AML-193 (cell line): Measurements from ENCODE around the gene CD6.

Experiments used
- DNase-seq, 2 experiments: peaks; one replicate each; lab custom pipeline; 2025; lab: John Stamatoyannopoulos, UW

Gene CD6

DNA sequence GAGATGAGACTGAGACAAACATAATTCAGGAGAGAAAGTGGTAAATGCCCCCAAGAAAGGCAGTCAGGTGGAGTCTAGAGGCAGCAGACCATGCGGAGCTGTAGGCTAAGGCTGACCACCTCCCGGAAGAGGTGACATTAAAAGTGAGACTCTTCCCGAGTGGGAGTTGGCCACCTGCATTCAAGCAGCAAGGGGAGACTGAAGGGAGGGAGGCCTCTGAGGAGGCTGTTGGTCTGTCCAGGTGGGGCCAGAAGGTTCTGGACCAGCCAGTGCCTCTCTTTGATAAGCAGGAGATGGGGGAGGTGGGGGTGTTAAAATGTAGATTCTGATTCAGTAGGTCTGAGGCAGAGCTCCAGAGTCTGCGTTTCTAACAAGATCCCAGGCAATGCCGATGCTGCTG lies 37.5 kb downstream of the CD6 start:
- DNase-seq: no peak

DNA sequence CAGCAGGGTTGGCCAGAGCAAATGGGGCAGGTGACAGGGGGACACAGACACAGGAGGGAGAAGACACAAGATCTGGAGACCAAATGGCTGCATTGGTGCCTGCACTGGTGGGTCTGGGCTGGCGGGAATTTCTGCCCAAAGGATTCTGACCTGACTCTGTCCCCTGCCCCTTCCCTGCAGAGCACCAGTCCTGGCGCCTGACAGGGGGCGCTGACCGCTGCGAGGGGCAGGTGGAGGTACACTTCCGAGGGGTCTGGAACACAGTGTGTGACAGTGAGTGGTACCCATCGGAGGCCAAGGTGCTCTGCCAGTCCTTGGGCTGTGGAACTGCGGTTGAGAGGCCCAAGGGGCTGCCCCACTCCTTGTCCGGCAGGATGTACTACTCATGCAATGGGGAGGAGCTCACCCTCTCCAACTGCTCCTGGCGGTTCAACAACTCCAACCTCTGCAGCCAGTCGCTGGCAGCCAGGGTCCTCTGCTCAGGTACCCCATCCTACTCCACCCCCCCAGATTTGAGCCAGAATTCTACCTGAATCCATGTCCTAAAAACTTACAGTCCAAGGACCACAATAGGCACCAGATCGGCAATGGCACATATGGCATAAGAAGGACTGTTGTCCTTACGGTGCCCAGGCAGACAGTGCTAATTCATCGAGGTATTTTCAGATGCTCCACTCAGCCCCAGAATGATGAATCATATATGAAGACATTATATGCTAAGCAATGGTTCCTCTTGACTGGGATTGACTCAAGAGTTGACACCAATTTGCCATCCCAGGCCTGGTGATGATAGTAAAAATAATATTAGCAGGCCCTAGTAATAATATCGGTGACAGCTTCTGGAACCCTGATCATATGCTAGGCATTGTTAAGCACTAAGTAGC lies 38.2 kb downstream of the CD6 start:
- no peak for DNase-seq

DNA sequence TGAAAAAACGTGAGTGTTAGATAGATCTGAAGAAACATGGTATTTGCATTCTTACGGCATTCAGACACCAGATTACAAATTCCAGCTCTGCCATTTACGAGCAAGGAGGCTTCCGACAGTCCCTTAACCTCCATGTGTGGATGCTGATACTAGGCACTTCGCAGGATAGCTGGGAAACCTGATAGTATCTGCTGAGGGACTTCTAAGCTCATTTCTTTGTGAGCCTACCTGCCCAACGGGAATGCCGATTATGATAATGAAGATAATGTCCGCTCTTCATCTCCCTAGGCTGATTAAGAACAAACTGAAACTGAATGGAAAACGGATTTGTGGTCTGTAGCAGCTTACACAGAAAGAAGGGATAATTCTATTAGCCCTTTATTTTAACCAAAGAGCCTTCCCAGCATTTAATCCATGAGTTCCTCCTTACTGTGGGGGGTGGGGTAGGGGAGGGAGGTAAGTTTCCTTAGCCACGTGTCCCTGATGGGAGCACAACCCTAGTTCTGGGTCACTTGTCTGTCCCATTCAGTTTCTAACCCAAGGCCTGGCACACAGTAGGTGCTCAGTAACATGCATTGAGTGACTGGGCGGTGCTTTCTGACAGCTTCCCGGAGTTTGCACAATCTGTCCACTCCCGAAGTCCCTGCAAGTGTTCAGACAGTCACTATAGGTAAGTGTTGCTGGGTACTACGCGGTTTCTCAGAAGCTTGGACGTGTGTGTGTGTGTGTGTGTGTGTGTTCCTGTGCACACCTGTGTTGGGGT lies 39.2 kb downstream of the CD6 start:
- no peak for DNase-seq

DNA sequence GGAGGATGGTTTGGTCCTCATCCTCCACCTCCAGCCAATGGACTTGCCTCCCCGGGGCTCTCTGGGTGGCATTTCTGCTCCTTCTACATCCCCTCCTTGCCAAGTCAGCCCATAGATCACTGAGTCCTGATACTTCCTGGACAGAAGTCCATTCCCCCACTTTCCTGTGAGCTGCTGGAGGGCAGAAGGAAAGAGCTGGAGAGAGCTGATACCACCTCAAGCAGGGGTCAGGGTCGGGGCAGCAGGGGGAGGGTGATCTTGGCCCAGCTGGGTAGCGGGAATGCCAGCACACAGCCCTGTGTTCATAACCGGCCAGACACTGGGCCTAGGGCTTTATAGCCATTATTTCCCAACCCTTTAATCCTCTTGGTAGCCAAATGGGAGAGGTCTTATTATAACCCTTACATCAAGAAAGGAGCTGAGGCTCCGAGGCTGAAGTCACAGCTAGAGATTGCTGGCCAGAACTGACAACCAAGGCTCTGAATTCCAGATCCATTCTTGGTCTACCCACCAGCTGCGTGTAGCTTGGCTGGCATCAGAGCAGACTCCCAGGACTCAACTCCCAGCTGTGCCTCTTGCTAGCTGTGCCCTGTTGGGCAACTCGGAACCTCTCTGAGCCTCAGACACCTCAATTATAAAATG lies 39.9 kb downstream of the CD6 start:
- DNase-seq: no peak

DNA sequence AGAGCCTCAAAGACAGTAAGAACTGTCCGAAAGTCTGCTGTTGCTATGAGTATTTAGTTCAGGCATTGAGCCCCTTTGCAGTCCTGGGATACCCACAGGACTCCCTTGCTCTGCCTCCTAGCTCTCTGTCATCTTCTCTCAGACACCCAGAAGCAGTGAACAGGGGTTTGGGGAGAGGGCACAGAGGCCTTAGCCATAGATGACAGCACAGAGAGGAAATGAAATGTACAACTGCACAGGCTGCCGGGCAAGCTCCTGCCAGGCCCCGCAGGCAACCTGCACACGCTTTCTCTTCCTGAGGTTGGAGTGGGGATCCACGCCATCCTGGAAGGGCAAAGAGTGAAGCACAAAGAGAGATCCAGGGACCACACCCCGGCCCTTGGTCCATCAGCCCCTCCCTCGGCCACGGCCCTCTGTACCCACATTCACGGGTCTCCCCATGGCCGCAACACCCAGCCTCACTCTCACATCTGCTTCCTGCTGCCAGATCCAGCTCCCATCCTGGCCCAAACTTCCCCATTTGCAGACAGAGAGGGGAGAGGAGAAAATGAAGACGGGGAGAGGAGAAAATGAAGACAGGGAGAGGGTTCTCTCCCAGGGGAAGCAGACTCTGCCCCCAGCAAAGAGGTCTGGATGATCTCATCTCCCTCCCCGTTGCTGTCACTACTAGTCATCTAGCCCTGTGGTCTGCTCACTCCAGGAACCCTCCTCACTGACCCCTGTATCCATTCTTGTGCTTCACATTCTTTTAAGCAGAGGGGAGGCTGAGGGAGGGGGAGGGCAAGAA lies 40.7 kb downstream of the CD6 start:
- no peak for DNase-seq

DNA sequence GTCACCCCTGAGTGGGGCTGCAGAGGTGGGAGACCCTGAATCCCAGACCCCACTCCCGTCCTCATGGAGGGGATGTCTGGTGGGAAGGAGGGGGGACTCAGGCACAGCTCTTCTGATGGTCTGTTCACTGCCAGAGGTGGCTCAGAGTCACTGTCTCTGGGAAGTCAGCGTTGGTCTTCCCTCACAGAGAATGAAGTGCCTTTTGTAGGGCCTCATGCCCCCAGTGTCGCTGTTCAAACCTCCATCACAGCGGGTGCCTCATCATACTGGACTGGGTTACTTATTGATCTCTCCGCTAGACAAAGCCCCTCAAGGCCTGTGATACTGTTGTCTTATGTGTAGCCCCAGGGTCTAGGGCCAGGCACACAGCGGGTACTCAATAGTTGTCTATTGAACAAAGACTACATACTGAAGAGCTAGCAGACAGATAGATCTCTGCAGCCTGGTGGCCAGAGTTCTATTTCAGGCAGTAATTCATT lies 41.3 kb downstream of the CD6 start:
- DNase-seq: no peak

DNA sequence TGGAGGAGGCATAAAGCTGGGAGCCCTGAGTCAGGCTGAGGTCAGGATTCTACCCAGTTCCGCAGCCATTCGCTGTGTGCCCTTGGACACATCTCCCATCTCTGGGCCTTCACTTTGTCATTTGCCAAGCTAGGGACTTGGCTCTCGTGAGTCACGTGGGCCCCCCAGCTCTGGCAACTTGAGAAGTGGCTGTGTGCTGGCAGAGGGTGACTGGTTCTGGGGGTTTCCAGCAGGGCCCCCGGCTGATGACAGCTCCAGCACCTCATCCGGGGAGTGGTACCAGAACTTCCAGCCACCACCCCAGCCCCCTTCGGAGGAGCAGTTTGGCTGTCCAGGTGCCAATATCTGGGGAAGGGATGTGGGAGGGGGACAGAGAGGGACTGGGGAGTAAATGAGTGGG lies 46.6 kb downstream of the CD6 start:
- no peak for DNase-seq

DNA sequence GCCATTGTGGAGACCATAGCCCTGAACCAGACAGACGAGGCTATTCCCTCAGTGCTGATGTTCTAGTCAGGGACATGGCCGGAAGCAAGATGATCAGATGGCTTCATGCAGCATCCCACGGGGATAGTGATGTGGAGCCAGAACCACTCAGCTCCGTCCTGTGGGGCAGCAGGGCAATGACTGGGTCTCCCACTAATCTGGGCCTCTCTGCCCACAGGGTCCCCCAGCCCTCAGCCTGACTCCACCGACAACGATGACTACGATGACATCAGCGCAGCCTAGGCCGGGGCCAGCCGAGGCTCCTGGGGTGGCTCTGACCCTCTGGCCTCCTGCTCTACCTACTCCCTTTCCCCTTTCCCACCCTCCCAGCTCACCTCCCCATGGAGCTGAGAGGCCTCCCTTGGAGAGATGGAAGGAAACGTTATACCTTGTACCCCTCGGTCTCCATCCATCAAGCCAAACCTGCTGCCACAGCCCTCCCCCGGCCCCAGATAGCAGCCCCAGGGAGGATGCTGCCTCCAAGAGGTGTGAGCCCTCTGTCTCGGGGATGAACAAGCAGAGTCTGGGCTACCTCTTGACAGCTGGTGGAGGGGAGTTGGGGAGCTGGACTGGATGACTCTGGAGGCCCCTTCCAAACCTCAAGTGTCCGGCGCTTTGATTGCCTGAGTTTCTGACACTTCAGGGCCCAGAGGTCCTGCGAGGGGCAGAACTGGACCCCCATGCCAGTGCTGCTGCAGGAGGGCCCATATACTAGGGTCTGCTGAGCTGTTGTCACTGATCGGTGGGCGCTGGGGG lies 47.8 kb downstream of the CD6 start:
- DNase-seq: no peak

DNA sequence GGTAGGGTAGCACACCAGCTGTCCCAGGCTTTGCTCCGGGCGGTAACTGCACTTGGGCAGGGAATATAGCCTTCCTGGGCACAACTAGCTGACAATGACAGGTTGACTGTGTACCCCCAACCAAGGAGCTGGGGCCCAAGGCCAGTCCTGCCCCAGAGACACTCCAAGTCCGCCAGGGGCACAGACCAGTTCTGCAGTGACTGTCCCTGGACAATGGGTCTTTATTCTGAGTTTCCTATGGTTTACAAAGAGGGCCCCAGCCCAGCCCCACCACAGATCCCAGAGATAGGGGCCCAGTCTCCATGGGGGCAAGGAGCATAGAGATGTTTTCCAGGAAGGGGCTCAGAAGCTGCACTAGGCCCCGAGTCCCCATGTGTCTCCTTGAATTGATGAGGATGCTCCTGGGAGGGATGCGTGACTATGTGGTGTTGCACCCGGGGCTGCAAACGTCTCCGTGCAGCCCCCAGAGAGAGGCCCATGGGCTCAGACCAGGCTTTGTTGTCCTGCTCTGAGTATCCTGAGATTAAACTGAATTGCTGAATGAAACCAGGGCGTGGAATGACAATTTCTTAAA lies 48.4 kb downstream of the CD6 start:
- DNase-seq: no peak

DNA sequence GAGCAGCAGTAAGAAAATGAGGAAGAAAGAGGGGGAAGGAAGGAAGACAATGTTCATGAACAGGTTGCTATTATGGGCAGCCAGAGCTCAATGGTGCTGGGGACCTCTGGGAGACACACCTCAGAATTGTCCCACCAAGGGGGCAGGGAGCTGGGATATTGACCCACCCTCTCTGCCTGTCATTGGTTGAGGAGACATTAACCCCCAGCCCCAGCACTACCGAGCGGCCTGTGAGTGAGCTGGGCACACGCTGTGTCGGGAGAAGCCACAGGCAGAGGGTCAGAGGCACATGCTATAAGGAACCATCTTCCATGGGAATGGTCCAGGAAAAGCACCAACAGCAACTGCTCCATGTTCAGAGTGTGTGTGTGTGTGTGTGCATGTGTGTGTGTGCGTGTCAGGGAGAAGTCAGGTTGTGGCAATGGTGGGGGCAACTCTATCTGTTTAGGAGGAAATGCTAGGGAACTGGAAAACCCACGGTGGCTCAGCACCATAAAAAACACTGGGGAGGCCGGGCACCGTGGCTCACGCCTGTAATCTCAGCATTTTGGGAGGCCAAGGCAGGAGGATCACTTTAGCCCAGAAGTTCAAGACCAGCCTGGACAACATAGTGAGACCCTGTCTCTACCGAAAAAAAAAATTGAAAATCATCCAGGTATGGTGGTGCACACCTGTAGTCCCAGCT lies 49.2 kb downstream of the CD6 start:
- no peak for DNase-seq

DNA sequence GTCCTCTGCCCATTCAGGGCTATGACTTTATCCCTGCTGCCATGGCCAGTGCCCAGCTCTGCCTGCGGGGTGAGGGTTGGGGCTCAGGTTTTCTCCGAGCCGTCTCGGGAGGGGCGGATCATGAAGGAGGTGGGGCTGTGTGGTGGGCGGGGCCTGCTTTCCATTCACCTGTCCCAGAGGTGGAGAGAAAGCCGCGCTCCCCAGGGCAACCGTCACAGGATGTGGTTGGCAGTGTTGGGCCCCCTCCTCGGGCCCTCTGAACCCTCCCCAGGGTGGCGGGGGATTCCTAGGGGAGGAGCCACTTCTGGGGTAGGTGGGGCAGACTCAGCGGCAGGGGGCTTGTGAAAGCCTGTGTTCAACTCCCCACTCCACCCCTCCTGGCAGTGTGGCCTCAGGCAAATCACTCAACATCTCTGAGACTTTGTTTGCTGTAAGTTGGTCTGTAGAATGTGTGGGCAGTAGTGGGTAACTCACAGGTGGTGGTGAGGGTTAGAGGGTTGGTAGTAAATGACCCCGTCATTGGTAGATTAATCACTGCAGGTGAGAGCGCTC lies 50.3 kb downstream of the CD6 start:
- DNase-seq: no peak

DNA sequence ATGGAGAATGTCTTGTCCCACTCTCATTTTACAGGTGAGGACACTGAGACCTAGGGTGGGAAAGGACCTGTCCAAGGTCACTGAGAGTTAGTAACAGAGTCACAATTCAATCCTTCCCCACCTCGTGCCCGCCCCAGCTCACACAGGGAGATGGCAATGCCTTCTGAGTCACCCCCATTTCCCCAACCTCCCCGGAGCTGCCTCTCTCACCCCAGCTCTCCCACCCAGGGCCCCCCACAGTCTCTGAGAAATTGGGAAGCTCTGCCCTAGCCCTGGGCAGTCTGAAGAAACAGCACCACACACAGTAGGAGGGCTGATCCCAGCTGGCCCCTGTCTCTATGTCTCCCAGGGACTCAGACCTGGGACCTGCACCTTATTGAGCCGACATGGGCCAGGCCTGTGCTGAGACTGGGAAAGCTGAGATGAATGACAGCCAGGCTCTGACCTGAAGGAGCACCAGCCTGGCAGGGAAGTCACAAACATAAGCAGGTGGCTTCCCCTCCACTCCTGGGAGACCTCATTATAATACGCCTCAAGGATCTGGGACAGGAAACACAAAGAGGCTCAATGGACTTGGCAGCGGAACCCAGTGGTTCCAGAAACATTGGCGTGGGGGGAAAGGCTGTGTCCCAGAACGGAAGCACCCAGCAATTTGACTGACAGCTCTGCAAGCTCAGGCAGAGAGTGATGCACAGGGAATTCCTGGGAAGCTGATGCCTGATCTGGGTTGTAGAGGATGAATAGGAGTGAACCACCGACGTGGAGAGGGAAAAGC lies 51.0 kb downstream of the CD6 start:
- no peak for DNase-seq

DNA sequence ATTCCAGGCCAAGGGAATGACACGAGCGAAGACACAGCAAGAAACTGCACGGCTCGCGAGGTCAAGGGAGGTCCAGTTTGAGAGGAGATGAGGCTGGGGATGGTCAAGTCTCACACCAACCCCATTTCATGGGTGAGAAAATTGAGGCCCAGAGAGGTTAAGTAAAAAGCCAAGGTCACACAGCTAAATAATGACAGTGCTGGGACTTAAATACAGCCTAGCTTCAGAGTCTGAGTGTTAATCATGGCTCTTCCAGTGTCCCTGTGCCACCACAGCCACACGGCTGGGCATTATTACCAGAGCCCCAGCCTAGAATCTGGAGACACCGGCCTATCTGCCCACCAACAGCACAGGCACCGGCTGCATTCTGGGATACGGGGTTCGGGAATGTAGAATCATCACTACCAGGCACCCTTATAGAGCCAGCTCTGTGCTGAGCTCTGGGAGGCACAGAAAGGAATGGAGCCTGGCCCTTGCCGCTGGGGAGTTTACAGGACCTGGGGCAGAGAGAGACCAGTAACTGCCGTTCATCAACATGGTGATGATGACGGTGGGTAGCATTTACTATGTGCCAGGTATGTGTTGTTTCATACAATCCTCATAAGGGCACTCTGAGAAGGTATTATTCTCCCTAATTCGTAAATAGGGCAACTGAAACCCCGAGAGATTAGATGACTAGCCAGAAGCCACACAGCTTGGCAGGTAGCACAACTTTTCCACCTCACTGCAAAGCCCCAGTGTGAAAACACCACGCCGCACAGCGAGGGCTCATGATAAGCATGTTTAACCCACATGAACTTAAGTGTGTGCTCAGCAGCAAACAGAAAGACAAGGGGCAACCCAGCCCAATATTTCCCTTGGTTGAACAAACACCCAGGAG lies 51.8 kb downstream of the CD6 start:
- DNase-seq: no peak

DNA sequence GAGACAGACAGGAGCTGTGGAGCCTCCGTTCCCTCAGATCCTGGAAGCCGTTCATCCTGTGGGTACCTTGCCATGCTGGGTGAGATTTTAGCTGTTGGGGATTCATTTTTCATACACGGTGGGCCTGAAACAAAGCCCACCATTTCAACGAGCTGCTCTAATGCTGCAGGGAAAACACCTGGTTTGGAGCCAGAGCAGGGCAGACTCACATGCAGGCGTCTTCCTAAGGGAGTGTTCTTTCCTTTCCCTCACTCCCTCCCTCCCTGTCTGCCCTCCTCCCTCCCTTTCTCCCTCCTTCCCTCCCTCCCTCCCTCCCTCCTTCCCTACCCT lies 52.5 kb downstream of the CD6 start:
- DNase-seq: no peak

DNA sequence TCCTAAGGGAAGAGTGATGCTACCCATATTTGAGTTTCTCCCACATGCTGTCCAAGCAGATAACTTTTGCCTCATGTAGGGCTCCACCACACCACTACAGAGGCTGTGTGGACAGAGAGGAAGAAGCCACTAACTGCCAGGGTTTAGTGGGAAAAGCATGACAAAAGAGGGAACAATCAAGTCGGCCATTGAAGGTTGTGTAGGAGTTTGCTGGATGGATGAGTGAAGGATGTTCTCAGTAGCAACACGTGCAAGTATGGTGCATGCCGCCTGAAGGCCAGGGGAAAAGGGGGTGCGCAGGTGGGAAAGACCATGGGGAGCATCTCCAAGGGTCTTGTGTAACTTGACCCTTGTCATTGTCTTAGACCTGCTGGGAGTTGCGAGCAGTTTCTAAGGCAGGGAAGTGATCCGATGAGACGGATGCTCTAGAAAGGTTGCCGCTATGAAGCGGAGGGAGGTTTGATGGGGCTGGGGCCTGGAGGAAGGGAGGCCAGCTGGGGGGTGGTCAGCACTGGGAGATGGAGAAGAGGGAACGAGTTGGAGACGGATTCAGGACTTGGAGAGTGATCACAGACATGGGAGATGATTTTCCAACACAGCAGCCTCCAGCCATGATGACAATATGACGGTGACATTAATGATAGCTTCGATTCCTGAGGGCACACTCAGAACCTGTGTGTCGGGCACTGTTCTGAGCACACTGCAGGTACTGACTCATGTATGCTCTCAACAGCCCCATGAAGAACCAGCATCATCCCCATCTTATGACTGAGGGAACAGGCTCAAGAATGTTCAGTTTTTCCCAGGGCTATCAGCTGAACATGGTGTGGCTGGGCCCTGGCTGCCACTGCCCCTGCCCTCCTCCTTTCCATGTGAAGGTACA lies 53.7 kb downstream of the CD6 start:
- no peak for DNase-seq

DNA sequence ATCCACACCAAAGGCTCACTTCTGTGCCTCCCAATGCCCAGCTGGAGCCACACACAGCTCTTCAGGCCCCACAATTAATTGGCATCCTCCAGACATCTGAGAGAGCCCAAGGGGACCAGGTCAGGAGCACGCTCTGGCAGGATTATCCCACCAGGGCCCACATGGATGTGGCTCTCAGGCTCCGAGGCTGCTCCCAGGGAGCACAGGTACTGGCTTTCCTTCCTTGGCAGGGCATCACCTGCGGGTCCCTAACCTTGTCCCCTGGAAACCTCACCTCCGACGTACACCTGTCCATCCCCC lies 54.3 kb downstream of the CD6 start:
- no peak for DNase-seq
